ENCODE results near the gene TXNDC11. TPM values are rescaled to one million over a fixed set of nuclear protein-coding genes. Genes with fewer than 3 reads are reported as not detected.

TXNDC11 gene
- polyA plus RNA-seq, 1 donor (not counting 4 experiments of a cell fraction or from before 2014, with no cell fraction given) = 35.9 TPM

DNA sequence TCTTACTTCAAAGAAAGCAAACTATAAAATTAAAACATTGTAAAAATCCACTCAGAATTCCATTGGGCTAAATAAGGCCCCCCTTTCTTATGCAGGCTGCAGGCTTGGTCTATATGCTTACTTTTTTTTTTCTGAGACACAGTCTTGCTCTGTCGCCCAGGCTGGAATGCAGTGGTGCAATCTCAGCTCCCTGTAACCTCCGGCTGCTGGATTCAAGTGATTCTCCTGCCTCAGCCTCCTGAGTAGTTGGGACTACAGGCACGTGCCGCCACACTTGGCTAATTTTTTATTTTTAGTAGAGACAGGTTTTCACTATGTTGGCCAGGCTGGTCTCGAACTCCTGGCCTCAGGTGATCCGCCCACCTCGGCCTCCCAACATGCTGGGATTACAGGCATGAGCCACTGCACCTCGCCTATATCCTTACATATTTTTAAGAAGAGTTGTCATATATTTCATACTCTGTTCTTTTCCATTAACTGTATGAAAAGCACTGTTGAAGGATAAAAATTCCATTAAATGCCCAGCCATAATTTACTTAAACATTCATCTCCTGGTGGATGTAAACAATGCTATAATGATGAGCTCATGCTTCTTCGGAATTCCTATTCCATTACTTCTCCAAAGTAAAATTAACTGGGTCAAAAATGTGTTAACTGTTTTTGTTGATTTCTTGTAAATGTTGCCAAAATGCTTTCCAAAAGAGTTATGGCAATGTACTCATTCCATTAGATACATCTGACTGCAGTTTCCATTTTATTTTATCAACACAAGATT is 56.6 kb downstream of the TXNDC11 start:
- Histone ChIP-seq H3K27ac (ENCODE audit: control insufficient read depth, insufficient read depth, low read length) (no peak overlapping the region), H3K9me3 (ENCODE audit: control insufficient read depth, low read depth, low read length) (no peaks in the 10 kb centered on the region), H2AFZ (ENCODE audit: control insufficient read depth, low read length) (no peak overlapping the region), H3K36me3 (ENCODE audit: control insufficient read depth in 2 of 2, extremely low read depth in 1 of 2, insufficient read depth in 2 of 2, low read length in 2 of 2) (peaks cover 28 to 52% of the 10 kb centered on the region in 2 experiments), H3K4me3 (ENCODE audit: control insufficient read depth in 2 of 3, extremely low read depth in 1 of 3, insufficient read depth in 2 of 3, low read depth in 1 of 3, low read length in 3 of 3) (no peak overlapping the region), H3K4me2 (ENCODE audit: control insufficient read depth, extremely low read depth, insufficient read depth, low read depth, low read length) (no peak overlapping the region), H3K4me1 (ENCODE audit: control insufficient read depth, extremely low read depth, insufficient read depth, low read length) (peaks cover 19% of the 10 kb centered on the region), H3K79me2 (ENCODE audit: control insufficient read depth, insufficient read depth, low read length) (peaks cover 9% of the 10 kb centered on the region), H3K27me3 (ENCODE audit: control insufficient read depth, extremely low read depth, insufficient read depth, low read length) (no peaks in the 10 kb centered on the region), H3K9ac (ENCODE audit: control insufficient read depth, extremely low read depth, insufficient read depth, low read length) (no peak overlapping the region), H3K9me1 (ENCODE audit: control insufficient read depth, extremely low read depth, insufficient read depth, low read length) (no peaks in the 10 kb centered on the region), H4K20me1 (ENCODE audit: control insufficient read depth, extremely low read depth, insufficient read depth, low read length) (peaks cover 10% of the 10 kb centered on the region)
- no peak for FAIRE-seq
- dilution Hi-C loops (cut with MboI; ENCODE audit: extremely low pct_ligation_motif_present, low sequenced_read_pairs) = no loop called here
- TF ChIP-seq EZH2 (IDR thresholded peaks at IDR 0.05; ENCODE audit: low read length) = no peak
- TF ChIP-seq, protein P1, sequence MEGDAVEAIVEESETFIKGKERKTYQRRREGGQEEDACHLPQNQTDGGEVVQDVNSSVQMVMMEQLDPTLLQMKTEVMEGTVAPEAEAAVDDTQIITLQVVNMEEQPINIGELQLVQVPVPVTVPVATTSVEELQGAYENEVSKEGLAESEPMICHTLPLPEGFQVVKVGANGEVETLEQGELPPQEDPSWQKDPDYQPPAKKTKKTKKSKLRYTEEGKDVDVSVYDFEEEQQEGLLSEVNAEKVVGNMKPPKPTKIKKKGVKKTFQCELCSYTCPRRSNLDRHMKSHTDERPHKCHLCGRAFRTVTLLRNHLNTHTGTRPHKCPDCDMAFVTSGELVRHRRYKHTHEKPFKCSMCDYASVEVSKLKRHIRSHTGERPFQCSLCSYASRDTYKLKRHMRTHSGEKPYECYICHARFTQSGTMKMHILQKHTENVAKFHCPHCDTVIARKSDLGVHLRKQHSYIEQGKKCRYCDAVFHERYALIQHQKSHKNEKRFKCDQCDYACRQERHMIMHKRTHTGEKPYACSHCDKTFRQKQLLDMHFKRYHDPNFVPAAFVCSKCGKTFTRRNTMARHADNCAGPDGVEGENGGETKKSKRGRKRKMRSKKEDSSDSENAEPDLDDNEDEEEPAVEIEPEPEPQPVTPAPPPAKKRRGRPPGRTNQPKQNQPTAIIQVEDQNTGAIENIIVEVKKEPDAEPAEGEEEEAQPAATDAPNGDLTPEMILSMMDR (optimal IDR thresholded peaks at IDR 0.05 in 1 of 3, IDR thresholded peaks at IDR 0.05 in 1 of 3, conservative IDR thresholded peaks at IDR 0.05 in 1 of 3; ENCODE audit: extremely low read depth in 1 of 3, insufficient read depth in 2 of 3, low read length in 3 of 3) = no peak
- no peak for DNase-seq (ENCODE audit: low read depth, low spot score)

DNA sequence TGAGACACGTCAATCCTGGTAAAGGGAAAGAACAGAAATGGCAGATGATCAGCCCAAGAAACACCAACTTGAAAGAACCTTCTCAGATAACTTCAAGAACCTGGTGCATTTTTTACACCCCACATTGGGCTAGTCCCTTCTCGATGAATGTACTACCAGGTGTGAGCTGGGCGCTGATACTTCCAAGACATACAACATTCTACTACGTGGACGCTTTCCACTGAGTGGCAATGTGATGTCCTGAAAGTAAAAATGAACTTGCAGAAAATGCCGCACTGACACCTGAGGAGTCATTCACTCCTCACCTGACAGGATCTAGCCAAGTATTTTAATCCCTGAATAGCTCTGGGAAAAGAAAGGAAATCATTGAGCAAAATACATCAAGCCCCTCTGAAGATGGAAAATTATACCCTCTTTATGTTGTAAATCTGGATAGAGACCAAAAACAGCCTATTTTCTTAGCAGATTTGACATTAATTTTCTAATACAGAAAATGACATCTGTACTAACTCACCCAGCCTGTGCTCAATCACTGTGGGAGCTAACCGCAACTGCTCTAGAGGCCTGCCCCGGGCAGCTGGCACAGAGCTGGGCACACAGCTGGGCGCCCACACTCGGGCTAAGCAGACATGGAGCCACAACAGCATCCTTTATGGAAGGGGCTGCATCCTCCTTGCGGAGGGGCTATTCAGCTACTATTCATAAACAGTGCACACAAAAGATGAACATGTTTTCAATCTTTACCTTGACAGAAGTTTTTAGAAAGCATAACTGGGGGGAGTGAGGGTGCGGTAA is 58.2 kb downstream of the TXNDC11 start:
- Histone ChIP-seq H3K27me3 (ENCODE audit: control insufficient read depth, extremely low read depth, insufficient read depth, low read length) (no peaks in the 10 kb centered on the region), H3K9ac (ENCODE audit: control insufficient read depth, extremely low read depth, insufficient read depth, low read length) (no peak overlapping the region), H3K9me3 (ENCODE audit: control insufficient read depth, low read depth, low read length) (no peaks in the 10 kb centered on the region), H4K20me1 (ENCODE audit: control insufficient read depth, extremely low read depth, insufficient read depth, low read length) (peaks cover 13% of the 10 kb centered on the region), H3K9me1 (ENCODE audit: control insufficient read depth, extremely low read depth, insufficient read depth, low read length) (peaks cover 2% of the 10 kb centered on the region), H3K4me2 (ENCODE audit: control insufficient read depth, extremely low read depth, insufficient read depth, low read depth, low read length) (no peak overlapping the region), H3K79me2 (ENCODE audit: control insufficient read depth, insufficient read depth, low read length) (peaks cover 9% of the 10 kb centered on the region), H3K27ac (ENCODE audit: control insufficient read depth, insufficient read depth, low read length) (no peak overlapping the region), H3K36me3 (ENCODE audit: control insufficient read depth in 2 of 2, extremely low read depth in 1 of 2, insufficient read depth in 2 of 2, low read length in 2 of 2) (peaks cover 27 to 61% of the 10 kb centered on the region in 2 experiments), H2AFZ (ENCODE audit: control insufficient read depth, low read length) (no peak overlapping the region), H3K4me3 (ENCODE audit: control insufficient read depth in 2 of 3, extremely low read depth in 1 of 3, insufficient read depth in 2 of 3, low read depth in 1 of 3, low read length in 3 of 3) (no peak overlapping the region), H3K4me1 (ENCODE audit: control insufficient read depth, extremely low read depth, insufficient read depth, low read length) (peaks cover 19% of the 10 kb centered on the region)
- FAIRE-seq (no peak), DNase-seq (ENCODE audit: low read depth, low spot score) (no peak)
- dilution Hi-C loops (cut with MboI; ENCODE audit: extremely low pct_ligation_motif_present, low sequenced_read_pairs) = no loop called here
- no peak for TF ChIP-seq EZH2 (IDR thresholded peaks at IDR 0.05; ENCODE audit: low read length)
